ENCODE measurements around the gene NEDD4L.

GRCh38 chr18:58347135-58347534, 303.1 kb downstream of the NEDD4L start:
- TF ChIP-seq, protein P1, sequence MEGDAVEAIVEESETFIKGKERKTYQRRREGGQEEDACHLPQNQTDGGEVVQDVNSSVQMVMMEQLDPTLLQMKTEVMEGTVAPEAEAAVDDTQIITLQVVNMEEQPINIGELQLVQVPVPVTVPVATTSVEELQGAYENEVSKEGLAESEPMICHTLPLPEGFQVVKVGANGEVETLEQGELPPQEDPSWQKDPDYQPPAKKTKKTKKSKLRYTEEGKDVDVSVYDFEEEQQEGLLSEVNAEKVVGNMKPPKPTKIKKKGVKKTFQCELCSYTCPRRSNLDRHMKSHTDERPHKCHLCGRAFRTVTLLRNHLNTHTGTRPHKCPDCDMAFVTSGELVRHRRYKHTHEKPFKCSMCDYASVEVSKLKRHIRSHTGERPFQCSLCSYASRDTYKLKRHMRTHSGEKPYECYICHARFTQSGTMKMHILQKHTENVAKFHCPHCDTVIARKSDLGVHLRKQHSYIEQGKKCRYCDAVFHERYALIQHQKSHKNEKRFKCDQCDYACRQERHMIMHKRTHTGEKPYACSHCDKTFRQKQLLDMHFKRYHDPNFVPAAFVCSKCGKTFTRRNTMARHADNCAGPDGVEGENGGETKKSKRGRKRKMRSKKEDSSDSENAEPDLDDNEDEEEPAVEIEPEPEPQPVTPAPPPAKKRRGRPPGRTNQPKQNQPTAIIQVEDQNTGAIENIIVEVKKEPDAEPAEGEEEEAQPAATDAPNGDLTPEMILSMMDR (IDR thresholded peaks at IDR 0.05), result no peak
- TF ChIP-seq TCF7L2 (IDR thresholded peaks at IDR 0.05; ENCODE audit: low read depth, low read length), result no peak
